ENCODE measurements around the gene TACC3.

TACC3 gene

DNA sequence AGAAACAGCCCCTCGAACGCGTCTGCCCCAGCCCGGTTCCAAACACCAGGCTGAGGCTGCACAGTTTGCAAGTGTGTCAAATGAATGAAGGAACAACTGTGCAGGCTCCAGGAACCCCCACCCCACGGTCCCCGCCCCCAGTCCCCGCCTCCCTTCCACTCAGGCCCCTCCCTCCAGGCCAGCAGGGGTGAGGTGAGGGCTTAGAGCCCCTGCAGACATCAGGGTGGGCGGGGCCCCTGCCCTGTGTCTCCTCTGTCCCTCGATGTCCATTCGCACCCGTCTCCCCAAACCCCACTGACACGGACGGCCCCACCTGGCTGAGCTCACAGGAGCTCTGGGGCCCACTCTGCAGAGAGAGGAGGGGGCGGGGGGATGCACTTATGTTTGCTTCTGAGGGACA lies 28.5 kb downstream of the TACC3 start:
- TF ChIP-seq, protein P1, sequence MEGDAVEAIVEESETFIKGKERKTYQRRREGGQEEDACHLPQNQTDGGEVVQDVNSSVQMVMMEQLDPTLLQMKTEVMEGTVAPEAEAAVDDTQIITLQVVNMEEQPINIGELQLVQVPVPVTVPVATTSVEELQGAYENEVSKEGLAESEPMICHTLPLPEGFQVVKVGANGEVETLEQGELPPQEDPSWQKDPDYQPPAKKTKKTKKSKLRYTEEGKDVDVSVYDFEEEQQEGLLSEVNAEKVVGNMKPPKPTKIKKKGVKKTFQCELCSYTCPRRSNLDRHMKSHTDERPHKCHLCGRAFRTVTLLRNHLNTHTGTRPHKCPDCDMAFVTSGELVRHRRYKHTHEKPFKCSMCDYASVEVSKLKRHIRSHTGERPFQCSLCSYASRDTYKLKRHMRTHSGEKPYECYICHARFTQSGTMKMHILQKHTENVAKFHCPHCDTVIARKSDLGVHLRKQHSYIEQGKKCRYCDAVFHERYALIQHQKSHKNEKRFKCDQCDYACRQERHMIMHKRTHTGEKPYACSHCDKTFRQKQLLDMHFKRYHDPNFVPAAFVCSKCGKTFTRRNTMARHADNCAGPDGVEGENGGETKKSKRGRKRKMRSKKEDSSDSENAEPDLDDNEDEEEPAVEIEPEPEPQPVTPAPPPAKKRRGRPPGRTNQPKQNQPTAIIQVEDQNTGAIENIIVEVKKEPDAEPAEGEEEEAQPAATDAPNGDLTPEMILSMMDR (IDR thresholded peaks at IDR 0.05; ENCODE audit: control extremely low read depth, extremely low read depth, low read depth, missing control alignments): no peak
- no peak for DNase-seq (ENCODE audit: extremely low spot score)
- CTCF ChIA-PET: interaction anchor here (1.1 to 7.1 kb wide), 4 partner anchors 16 to 158 kb away, joined by 5 to 67 read pairs (median 18); no protein-coding TSS in a partner anchor
- POLR2A ChIA-PET: no interaction called here

DNA sequence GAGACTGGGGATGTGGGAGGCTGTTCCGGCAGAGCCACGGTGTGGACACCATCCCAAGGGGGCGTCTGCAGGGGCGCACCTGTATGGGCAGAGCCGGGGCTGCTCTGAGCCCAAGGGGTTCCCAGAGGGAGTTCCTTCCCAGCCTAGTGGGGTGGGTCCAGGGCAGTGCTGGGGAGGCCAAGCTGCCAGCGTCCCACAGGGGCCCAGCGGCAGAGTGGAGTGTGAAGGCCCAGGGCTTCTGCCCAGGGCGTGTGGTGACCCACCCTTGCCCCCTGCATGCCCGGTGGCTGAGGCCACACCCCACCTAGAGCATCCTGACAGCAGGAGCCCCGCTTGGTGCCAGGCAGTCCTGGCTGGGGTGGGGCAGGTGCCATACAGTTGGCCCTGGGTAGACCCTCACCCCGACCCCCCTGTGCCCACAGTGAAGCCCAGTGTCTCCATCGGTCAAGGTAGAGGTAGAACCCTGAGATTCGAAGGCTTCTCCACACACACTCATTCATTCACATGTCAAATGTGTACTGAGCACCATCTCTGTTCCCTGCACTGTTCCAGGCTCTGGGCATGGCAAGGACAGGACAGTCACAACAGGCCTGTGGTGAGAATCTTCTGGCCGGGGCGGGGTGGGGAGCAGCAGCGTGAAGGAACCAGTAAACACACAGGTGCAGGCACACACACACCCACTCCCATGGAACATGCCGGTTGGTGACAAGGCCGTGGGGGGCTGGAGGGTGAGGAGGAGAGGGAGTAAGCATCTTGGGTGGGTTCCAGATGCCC lies 29.2 kb downstream of the TACC3 start:
- ChIA-PET CTCF (interaction anchor here (1.1 to 7.1 kb wide), 4 partner anchors 15 to 157 kb away, joined by 4 to 67 read pairs (median 14); no protein-coding TSS in a partner anchor), POLR2A (no interaction called here)

DNA sequence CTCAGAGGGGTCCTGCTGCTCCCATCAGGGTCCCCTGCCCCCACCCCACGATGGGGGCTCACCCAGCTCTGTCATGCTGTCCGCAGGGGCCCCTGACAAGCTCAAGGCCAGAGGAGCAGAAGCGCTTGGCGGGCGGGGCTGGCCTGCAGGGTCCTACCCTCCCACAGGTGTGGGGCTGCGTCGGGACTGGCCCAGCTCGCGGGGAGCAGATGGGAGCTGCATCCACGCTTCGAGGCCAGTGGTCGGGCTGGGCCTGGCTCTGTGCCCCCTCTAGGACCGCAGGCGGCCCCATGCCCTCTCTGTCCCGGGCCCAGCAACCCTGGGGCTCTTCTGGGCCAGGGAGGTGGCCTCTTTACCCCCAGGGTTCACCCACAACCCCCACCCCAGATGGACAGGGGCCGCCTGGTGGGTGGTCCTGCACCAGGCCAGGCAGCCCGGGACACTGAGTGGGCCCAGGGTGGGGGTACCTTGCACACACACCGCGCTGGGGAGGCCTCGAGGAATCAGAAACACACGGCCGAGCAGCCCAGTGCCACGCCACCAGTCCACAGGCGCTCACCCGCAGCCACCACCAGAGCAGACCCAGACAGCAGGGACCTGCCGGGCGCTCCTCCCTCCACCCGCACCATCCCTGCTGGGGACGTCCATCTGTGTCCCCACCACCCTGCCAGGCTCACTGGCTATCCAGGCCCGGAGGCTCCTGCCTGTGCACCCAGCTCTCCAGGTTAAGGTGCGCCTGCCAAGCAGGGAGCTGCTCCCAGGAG lies 30.0 kb downstream of the TACC3 start:
- DNase-seq (ENCODE audit: extremely low spot score): no peak
- POLR2A ChIA-PET: no interaction called here
- TF ChIP-seq, protein P1 (IDR thresholded peaks at IDR 0.05; ENCODE audit: control extremely low read depth, extremely low read depth, low read depth, missing control alignments): no peak
- CTCF ChIA-PET: interaction anchor here (0.6 to 1.4 kb wide), 6 partner anchors 14 to 148 kb away, joined by 3 to 6 read pairs (median 3); no protein-coding TSS in a partner anchor

More for the DNA sequence above, 29.2 kb downstream of the TACC3 start:
- DNase-seq (ENCODE audit: extremely low spot score): no peak
- TF ChIP-seq, protein P1 (IDR thresholded peaks at IDR 0.05; ENCODE audit: control extremely low read depth, extremely low read depth, low read depth, missing control alignments): no peak

DNA sequence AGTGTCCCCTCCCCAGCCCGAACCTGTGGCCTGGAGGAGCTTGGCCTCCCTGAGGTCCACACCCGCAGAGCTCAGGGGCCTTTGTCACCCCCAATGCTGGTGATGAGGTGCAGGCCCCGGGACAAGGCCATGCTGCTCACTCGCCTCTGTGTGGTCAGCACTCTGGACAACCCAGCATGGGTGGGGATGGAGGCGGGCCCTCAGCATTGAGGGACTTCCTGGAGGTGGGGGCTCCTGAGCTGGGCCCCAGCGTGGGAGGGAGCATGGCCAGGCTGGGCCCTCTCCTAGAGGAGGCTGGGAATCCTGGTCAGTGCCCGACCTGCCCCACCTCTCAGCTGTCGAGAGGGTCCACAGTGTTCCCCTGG lies 30.6 kb downstream of the TACC3 start:
- CTCF ChIA-PET: interaction anchor here (0.6 to 1.4 kb wide), 7 partner anchors 13 to 148 kb away, joined by 3 to 6 read pairs (median 3); no protein-coding TSS in a partner anchor
- POLR2A ChIA-PET: no interaction called here
- TF ChIP-seq, protein P1 (IDR thresholded peaks at IDR 0.05; ENCODE audit: control extremely low read depth, extremely low read depth, low read depth, missing control alignments): no peak

DNA sequence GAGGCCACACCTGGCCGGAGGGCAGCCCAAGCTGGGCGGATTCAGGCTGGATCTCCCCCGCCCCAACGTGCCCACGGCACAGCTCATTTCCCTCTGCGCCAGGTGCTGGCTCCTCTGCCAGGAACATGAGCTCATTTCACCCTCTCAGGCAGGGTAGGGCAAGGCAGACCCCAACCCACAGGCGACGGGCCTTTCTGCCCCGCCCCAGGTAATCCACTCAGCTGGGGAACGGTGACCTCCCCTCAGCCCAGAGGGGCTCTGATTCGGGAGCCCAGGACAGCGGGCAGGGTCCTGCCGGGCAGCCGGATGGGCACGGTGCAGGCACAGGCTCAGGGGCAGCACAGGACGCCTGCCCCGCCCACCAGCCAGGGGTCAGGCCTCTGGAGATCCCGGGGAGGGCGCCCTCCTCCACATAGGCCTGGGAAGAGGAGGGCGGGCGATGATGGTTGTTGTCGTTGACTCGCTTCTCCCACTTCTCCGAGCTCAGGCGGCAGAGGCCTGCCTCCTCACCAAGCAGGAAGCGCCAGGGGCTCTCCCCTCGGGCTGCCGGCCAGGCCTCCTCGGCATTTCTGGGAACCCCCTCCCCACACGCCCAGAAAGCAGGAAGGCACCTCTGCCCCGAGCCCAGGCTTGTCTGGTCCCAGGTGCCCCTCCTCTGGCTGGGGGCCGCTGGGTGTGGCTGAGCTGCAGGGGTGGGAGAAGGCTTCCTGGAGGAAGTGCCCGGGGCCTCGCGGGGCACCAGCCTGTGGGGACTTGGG lies 31.1 kb downstream of the TACC3 start:
- TF ChIP-seq, protein P1 (IDR thresholded peaks at IDR 0.05; ENCODE audit: control extremely low read depth, extremely low read depth, low read depth, missing control alignments): no peak
- no peak for DNase-seq (ENCODE audit: extremely low spot score)
- ChIA-PET POLR2A (no interaction called here), CTCF (interaction anchor here (0.6 to 1.4 kb wide), 7 partner anchors 13 to 147 kb away, joined by 3 to 6 read pairs (median 3); no protein-coding TSS in a partner anchor)

More for the DNA sequence above, 30.6 kb downstream of the TACC3 start:
- DNase-seq (ENCODE audit: extremely low spot score): no peak

DNA sequence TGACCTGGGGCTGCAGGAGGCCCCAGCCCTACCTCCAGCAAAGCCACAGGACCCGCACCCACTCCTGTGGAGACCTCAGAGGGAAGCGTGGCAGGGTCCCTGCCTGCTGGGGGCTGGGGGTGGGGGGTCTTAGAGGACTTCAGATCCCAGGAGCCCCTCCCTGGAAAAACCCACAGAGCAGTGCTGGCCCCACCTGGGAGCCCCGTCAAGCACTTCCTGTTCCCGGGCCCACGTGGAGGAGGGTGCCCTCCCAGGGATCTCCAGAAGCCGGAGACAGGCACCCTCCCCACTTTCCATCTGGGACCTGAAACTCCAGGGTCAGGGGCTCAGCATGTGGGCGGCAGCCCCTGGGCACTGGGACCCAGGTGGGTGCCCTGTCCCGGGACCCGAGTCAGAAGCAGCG lies 32.0 kb downstream of the TACC3 start:
- DNase-seq (ENCODE audit: extremely low spot score): no peak
- TF ChIP-seq, protein P1 (IDR thresholded peaks at IDR 0.05; ENCODE audit: control extremely low read depth, extremely low read depth, low read depth, missing control alignments): no peak
- ChIA-PET POLR2A (no interaction called here), CTCF (interaction anchor here (1.3 to 3.0 kb wide), 2 partner anchors 9 to 60 kb away, joined by 3 to 12 read pairs; no protein-coding TSS in a partner anchor)

Data from GM10248 (cell line).